Measurements from ENCODE around the gene ANGPTL5.

- TF ChIP-seq POLR2A (IDR thresholded peaks at IDR 0.05; ENCODE audit: low read length): no peak
- TF ChIP-seq GATA1 (IDR thresholded peaks at IDR 0.05; ENCODE audit: low read depth, low read length): no peak
Measured at GRCh38 chr11:101889767-101890166, 26.6 kb downstream of the ANGPTL5 start.

Measured in erythroblast (primary cell).